ENCODE results near the gene NUP155.
A peak's percentile ranks its signal among the peaks of the same experiment; 100 is the strongest.

The NUP155 gene

GRCh38 chr5:37248421-37248969 lies 122.4 kb downstream of the NUP155 start:
- H2AFZ ChIP-seq, result peak overlapping the region; percentile 100
- H3K4me2 ChIP-seq (ENCODE audit: low read length), result peak overlapping the region; percentile 94
- H3K79me2 ChIP-seq, result peaks cover 4% of the 10 kb centered on the region
- H3K27ac ChIP-seq, result peak overlapping the region; percentile 84
- no peaks in the 10 kb centered on the region for H3K36me3 ChIP-seq (ENCODE audit: control insufficient read depth, insufficient read depth, low read length)
- TF ChIP-seq, protein P1, sequence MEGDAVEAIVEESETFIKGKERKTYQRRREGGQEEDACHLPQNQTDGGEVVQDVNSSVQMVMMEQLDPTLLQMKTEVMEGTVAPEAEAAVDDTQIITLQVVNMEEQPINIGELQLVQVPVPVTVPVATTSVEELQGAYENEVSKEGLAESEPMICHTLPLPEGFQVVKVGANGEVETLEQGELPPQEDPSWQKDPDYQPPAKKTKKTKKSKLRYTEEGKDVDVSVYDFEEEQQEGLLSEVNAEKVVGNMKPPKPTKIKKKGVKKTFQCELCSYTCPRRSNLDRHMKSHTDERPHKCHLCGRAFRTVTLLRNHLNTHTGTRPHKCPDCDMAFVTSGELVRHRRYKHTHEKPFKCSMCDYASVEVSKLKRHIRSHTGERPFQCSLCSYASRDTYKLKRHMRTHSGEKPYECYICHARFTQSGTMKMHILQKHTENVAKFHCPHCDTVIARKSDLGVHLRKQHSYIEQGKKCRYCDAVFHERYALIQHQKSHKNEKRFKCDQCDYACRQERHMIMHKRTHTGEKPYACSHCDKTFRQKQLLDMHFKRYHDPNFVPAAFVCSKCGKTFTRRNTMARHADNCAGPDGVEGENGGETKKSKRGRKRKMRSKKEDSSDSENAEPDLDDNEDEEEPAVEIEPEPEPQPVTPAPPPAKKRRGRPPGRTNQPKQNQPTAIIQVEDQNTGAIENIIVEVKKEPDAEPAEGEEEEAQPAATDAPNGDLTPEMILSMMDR (IDR thresholded peaks at IDR 0.05), result no peak
- H3K4me3 ChIP-seq (ENCODE audit: low read depth, low read length), result peak overlapping the region; percentile 83
- H3K9me3 ChIP-seq (ENCODE audit: control insufficient read depth, low read length), result no peaks in the 10 kb centered on the region
- H3K4me1 ChIP-seq, result peaks cover 8% of the 10 kb centered on the region
- H3K27me3 ChIP-seq (ENCODE audit: control insufficient read depth, insufficient read depth, low read length), result no peaks in the 10 kb centered on the region
- H3K9ac ChIP-seq, result peak overlapping the region; percentile 49

DNA sequence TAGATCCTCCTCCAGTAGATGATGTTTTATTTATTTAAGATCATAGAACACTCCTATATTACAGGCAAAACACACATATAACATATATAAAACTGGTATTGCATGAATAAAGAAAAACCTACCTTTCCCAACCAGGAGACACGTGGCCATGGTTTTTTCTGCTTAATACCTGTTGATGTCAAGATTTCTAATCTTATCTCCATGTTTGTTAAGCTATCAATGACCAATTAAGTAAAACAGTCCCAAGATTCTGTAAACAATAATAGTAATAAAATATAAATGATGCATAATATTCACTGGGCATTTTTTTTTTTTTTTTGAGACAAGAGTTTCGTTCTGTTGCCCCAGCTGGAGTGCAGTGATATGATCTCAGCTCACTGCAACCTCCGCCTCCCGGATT lies 123.4 kb downstream of the NUP155 start:
- Histone ChIP-seq H3K4me1 (peaks cover 8% of the 10 kb centered on the region), H3K27me3 (ENCODE audit: control insufficient read depth, insufficient read depth, low read length) (no peaks in the 10 kb centered on the region), H3K4me3 (ENCODE audit: low read depth, low read length) (no peak overlapping the region), H3K9me3 (ENCODE audit: control insufficient read depth, low read length) (no peaks in the 10 kb centered on the region), H2AFZ (no peak overlapping the region), H3K9ac (no peak overlapping the region), H3K4me2 (ENCODE audit: low read length) (no peak overlapping the region), H3K79me2 (peaks cover 4% of the 10 kb centered on the region), H3K27ac (no peak overlapping the region), H3K36me3 (ENCODE audit: control insufficient read depth, insufficient read depth, low read length) (no peaks in the 10 kb centered on the region)
- TF ChIP-seq, protein P1 (IDR thresholded peaks at IDR 0.05), result no peak

- TF ChIP-seq, protein P1 (IDR thresholded peaks at IDR 0.05), result no peak
- Histone ChIP-seq H3K27ac (no peak overlapping the region), H3K79me2 (peaks cover 4% of the 10 kb centered on the region), H2AFZ (no peak overlapping the region), H3K36me3 (ENCODE audit: control insufficient read depth, insufficient read depth, low read length) (no peaks in the 10 kb centered on the region), H3K4me1 (peaks cover 8% of the 10 kb centered on the region), H3K4me2 (ENCODE audit: low read length) (no peak overlapping the region), H3K4me3 (ENCODE audit: low read depth, low read length) (no peak overlapping the region), H3K27me3 (ENCODE audit: control insufficient read depth, insufficient read depth, low read length) (no peaks in the 10 kb centered on the region), H3K9ac (no peak overlapping the region), H3K9me3 (ENCODE audit: control insufficient read depth, low read length) (no peaks in the 10 kb centered on the region)
These were observed 123.9 kb downstream of the NUP155 start for GRCh38 chr5:37247036-37247435.

Measured in parathyroid adenoma (tissue), 2 donors.